ENCODE data around the gene ZNF12. TPM values are rescaled to one million over a fixed set of nuclear protein-coding genes. Genes with fewer than 3 reads are reported as not detected.

Gene ZNF12
- total and polyA plus RNA-seq, 12 donors: 6.4 to 26.5 (median 18.2) TPM

DNA sequence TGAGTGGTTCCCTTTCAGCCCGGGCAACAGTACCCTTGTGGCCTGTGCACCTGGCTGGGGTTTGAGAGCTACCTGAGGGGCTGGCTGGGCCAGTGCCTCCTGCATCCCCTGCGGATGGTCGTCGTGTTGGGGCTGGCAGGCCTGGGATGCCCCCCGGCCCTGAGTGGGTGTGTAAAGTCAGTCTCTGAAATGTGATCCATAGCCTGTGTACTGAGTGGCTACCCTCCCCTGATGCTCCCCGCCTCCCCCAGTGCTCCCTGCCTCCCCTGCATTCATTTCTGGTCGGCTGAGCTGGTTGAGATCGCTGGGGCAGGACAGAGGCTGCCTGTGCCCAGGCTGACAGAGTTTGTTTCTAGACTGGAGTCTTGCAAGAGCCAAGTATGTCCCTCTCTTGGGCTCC lies 60.3 kb downstream of the ZNF12 start:
- intact Hi-C loops (cut with DNase I): no loop called here
- Histone ChIP-seq H3K9me3 (replicated peaks in 1 of 3) (no peaks in the 10 kb centered on the region), H3K27me3 (no peaks in the 10 kb centered on the region), H3K27ac (no peak overlapping the region), H3K4me3 (no peak overlapping the region), H3K36me3 (replicated peaks in 1 of 2) (peaks cover 0 to 55% of the 10 kb centered on the region in 2 donors), H3K4me1 (replicated peaks in 1 of 2) (no peaks in the 10 kb centered on the region)
- no peak for DNase-seq
- TF ChIP-seq POLR2A (IDR thresholded peaks at IDR 0.05): no peak
- TF ChIP-seq, protein P1, sequence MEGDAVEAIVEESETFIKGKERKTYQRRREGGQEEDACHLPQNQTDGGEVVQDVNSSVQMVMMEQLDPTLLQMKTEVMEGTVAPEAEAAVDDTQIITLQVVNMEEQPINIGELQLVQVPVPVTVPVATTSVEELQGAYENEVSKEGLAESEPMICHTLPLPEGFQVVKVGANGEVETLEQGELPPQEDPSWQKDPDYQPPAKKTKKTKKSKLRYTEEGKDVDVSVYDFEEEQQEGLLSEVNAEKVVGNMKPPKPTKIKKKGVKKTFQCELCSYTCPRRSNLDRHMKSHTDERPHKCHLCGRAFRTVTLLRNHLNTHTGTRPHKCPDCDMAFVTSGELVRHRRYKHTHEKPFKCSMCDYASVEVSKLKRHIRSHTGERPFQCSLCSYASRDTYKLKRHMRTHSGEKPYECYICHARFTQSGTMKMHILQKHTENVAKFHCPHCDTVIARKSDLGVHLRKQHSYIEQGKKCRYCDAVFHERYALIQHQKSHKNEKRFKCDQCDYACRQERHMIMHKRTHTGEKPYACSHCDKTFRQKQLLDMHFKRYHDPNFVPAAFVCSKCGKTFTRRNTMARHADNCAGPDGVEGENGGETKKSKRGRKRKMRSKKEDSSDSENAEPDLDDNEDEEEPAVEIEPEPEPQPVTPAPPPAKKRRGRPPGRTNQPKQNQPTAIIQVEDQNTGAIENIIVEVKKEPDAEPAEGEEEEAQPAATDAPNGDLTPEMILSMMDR (IDR thresholded peaks at IDR 0.05): no peak
- 45 to 79% (median 78%) methylated on average over 2 to 8 of the region's 8 CpGs; no CpG with 5 or more reads in 1 of the 4 donors for WGBS, 4 donors

GRCh38 chr7:6644728-6645127 lies 62.0 kb downstream of the ZNF12 start:
- Histone ChIP-seq H3K9me3 (replicated peaks in 1 of 3) (no peaks in the 10 kb centered on the region), H3K4me3 (no peak overlapping the region), H3K4me1 (replicated peaks in 1 of 2) (no peaks in the 10 kb centered on the region), H3K27ac (no peak overlapping the region), H3K27me3 (no peaks in the 10 kb centered on the region), H3K36me3 (replicated peaks in 1 of 2) (peaks cover 0 to 54% of the 10 kb centered on the region in 2 donors)
- DNase-seq: no peak
- WGBS, 4 donors: 93 to 97% (median 94%) methylated on average over 7 to 10 of the region's 10 CpGs
- no peak for TF ChIP-seq POLR2A (IDR thresholded peaks at IDR 0.05)
- TF ChIP-seq, protein P1 (IDR thresholded peaks at IDR 0.05): no peak
- intact Hi-C loops (cut with DNase I): no loop called here

DNA sequence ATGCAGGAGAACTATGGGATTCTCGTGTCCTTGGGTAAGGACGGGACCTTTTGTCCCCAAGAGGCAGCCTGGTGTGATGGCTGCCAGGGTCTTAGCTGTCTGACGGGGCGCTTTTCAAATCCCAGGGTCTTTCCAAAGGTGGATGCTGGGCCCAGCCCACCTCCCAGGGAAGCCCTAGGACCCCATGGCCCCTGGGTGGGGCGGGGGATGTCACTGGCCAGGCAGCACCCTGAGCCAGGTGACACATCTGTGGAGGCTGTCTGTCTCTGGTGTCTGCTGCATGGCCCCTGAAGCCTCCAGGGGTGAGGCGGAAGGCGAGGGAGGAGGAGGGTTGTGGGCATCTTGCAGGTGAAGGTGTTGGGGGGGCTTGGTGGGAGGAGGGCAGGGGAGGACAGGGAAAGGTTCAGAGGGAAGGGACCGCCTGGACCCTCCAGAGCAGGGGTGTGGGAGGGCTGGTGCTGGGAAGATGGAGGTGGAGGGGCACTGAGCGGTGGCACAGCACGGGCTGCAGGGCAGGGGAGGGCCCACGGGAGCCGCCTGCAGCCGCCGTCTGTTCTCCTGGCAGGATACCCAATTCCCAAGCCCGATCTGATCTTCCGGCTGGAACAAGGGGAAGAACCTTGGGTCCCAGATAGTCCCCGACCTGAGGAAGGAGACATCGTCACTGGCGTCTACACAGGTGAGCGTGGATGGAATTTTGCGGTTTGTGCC lies 62.7 kb downstream of the ZNF12 start:
- no peak for DNase-seq
- WGBS, 4 donors: 91 to 95% (median 93%) methylated on average over 15 to 21 of the region's 21 CpGs
- no peak for TF ChIP-seq POLR2A (IDR thresholded peaks at IDR 0.05)
- TF ChIP-seq, protein P1 (IDR thresholded peaks at IDR 0.05): no peak
- H3K36me3 ChIP-seq (replicated peaks in 1 of 2): peaks cover 0 to 54% of the 10 kb centered on the region in 2 donors
- H3K27ac ChIP-seq: no peak overlapping the region
- intact Hi-C loops (cut with DNase I): no loop called here
- no peaks in the 10 kb centered on the region for H3K9me3 ChIP-seq (replicated peaks in 1 of 3)
- H3K27me3 ChIP-seq: no peaks in the 10 kb centered on the region
- H3K4me3 ChIP-seq: no peak overlapping the region
- H3K4me1 ChIP-seq (replicated peaks in 1 of 2): no peaks in the 10 kb centered on the region

- intact Hi-C loops (cut with DNase I): no loop called here
- Histone ChIP-seq H3K27ac (no peak overlapping the region), H3K27me3 (no peaks in the 10 kb centered on the region), H3K36me3 (replicated peaks in 1 of 2) (peaks cover 0 to 54% of the 10 kb centered on the region in 2 donors), H3K4me1 (replicated peaks in 1 of 2) (peaks cover 0 to 9% of the 10 kb centered on the region in 2 donors), H3K4me3 (no peak overlapping the region), H3K9me3 (replicated peaks in 1 of 3) (no peaks in the 10 kb centered on the region)
- TF ChIP-seq, protein P1 (IDR thresholded peaks at IDR 0.05): no peak
- no peak for TF ChIP-seq POLR2A (IDR thresholded peaks at IDR 0.05)
- no peak for DNase-seq
- WGBS, 4 donors: 87 to 94% (median 89%) methylated on average over 6 to 22 of the region's 22 CpGs
Observed at GRCh38 chr7:6642861-6643640, 63.7 kb downstream of the ZNF12 start.
